Ishikawa (cell line): Measurements from ENCODE around the gene PPME1.

Source experiments
- CEBPB ChIP-seq: IDR thresholded peaks from 2 replicates; pipeline ENCODE4 v1.6.1; 2012
- EGR1 ChIP-seq: IDR thresholded peaks from 2 replicates; pipeline ENCODE4 v1.6.1; 2012
- EP300 ChIP-seq: IDR thresholded peaks from 2 replicates; pipeline ENCODE4 v1.6.1; 2012; ENCODE audit warnings: borderline replicate concordance
- FOXM1 ChIP-seq: IDR thresholded peaks from 2 replicates; pipeline ENCODE4 v1.6.1; 2012; ENCODE audit warnings: low read depth, borderline replicate concordance
- NFIC ChIP-seq: IDR thresholded peaks from 2 replicates; pipeline ENCODE4 v1.6.1; 2012
- RAD21 ChIP-seq: IDR thresholded peaks from 2 replicates; pipeline ENCODE4 v1.6.1; 2012; ENCODE audit warnings: low read depth
- TEAD4 ChIP-seq: IDR thresholded peaks from 2 replicates; pipeline ENCODE4 v1.6.1; 2012
- USF1 ChIP-seq: IDR thresholded peaks from 2 replicates; pipeline ENCODE4 v1.6.1; 2012
- YY1 ChIP-seq: IDR thresholded peaks from 2 replicates; pipeline ENCODE4 v1.6.1; 2012; ENCODE audit warnings: low read depth
- TF ChIP-seq, protein P1 (sequence below): IDR thresholded peaks from 2 replicates; pipeline ENCODE4 v1.6.1; 2012

- TF ChIP-seq EP300, result no peak
- no peak for TF ChIP-seq YY1
- peak; percentile 81 for TF ChIP-seq RAD21
- no peak for TF ChIP-seq NFIC
- TF ChIP-seq, protein P1, sequence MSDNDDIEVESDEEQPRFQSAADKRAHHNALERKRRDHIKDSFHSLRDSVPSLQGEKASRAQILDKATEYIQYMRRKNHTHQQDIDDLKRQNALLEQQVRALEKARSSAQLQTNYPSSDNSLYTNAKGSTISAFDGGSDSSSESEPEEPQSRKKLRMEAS, result no peak
- TF ChIP-seq FOXM1, result no peak
- TF ChIP-seq CEBPB, result no peak
- TF ChIP-seq USF1, result no peak
- no peak for TF ChIP-seq TEAD4
- no peak for TF ChIP-seq EGR1
Measured at GRCh38 chr11:74255741-74256375, 84.8 kb downstream of the PPME1 start.
